Lower lobe of right lung (tissue), 2 donors: Measurements from ENCODE around the gene ITPKC. TPM values are rescaled to one million over a fixed set of nuclear protein-coding genes. Genes with fewer than 3 reads are reported as not detected.

Experiments
- ATAC-seq, 2 donors: fragments of 200-7000 bp; cut with Tn5 transposase; one replicate each; pipeline ENCODE4 v1.9.1; 2020 to 2022; ENCODE audit warnings: mild to moderate bottlenecking in 2 of 2, moderate library complexity in 2 of 2
- DNase-seq: peaks from one replicate; pipeline ENCODE4 v3.0.0-alpha.2; 2020
- H3K27ac ChIP-seq: fragments of 200-600 bp; one replicate; pipeline ENCODE4 v1.8.0; 2022
- H3K27me3 ChIP-seq: fragments of 200-600 bp; one replicate; pipeline ENCODE4 v1.8.0; 2022; ENCODE audit warnings: low read depth
- H3K36me3 ChIP-seq: fragments of 200-600 bp; one replicate; pipeline ENCODE4 v1.8.0; 2022; ENCODE audit warnings: mild to moderate bottlenecking
- H3K4me1 ChIP-seq: fragments of 200-600 bp; one replicate; pipeline ENCODE4 v1.8.0; 2022
- H3K4me3 ChIP-seq: fragments of 200-600 bp; one replicate; pipeline ENCODE4 v1.8.0; 2022; ENCODE audit warnings: mild to moderate bottlenecking
- H3K9me3 ChIP-seq: fragments of 200-600 bp; one replicate; pipeline ENCODE4 v1.8.0; 2022
- intact Hi-C: fragments of 100-400 bp; cut with DNase I; formaldehyde crosslinking; loops from one replicate; pipeline ENCODE4 v1.11.0; 2022
- total RNA-seq: library from RNA; stranded (reverse); fragmentation: NEBNext Ultra II Directional; extraction: Animal tissue kit (Norgen Biotek cat#: 25700); gene quantifications from one replicate; pipeline ENCODE4 v1.2.1, GENCODE V29; 2021
- TF ChIP-seq, protein P1 (sequence below): fragments of 200-600 bp; IDR thresholded peaks from one replicate; pipeline ENCODE4 v1.8.0; 2022; ENCODE audit warnings: antibody characterized with exemption, mild to moderate bottlenecking
- donor health status: DM: no; HTN: yes; CAD: no; lungs with severe emphysema.

Gene ITPKC
- total RNA-seq, 1 donor from 2014 or later, result 34.9 TPM

GRCh38 chr19:40775632-40776022 lies 58.7 kb downstream of the ITPKC start:
- no peak overlapping the region for H3K4me3 ChIP-seq
- TF ChIP-seq, protein P1, sequence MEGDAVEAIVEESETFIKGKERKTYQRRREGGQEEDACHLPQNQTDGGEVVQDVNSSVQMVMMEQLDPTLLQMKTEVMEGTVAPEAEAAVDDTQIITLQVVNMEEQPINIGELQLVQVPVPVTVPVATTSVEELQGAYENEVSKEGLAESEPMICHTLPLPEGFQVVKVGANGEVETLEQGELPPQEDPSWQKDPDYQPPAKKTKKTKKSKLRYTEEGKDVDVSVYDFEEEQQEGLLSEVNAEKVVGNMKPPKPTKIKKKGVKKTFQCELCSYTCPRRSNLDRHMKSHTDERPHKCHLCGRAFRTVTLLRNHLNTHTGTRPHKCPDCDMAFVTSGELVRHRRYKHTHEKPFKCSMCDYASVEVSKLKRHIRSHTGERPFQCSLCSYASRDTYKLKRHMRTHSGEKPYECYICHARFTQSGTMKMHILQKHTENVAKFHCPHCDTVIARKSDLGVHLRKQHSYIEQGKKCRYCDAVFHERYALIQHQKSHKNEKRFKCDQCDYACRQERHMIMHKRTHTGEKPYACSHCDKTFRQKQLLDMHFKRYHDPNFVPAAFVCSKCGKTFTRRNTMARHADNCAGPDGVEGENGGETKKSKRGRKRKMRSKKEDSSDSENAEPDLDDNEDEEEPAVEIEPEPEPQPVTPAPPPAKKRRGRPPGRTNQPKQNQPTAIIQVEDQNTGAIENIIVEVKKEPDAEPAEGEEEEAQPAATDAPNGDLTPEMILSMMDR, result no peak
- no peaks in the 10 kb centered on the region for H3K9me3 ChIP-seq
- intact Hi-C loops, result no loop called here
- no peak for ATAC-seq
- H3K4me1 ChIP-seq, result peaks cover 22% of the 10 kb centered on the region
- no peak overlapping the region for H3K27ac ChIP-seq
- no peak for DNase-seq
- peaks cover 3% of the 10 kb centered on the region for H3K36me3 ChIP-seq
- no peaks in the 10 kb centered on the region for H3K27me3 ChIP-seq

GRCh38 chr19:40776364-40776763 lies 59.5 kb downstream of the ITPKC start:
- Histone ChIP-seq H3K27ac (peak overlapping the region; percentile 96), H3K4me3 (no peak overlapping the region), H3K4me1 (peaks cover 22% of the 10 kb centered on the region), H3K9me3 (no peaks in the 10 kb centered on the region), H3K36me3 (peaks cover 3% of the 10 kb centered on the region), H3K27me3 (no peaks in the 10 kb centered on the region)
- DNase-seq, result no peak
- intact Hi-C loops, result no loop called here
- TF ChIP-seq, protein P1, result no peak
- no peak for ATAC-seq

- H3K27ac ChIP-seq, result peak overlapping the region; percentile 96
- H3K4me3 ChIP-seq, result peak overlapping the region; percentile 60
- H3K9me3 ChIP-seq, result no peaks in the 10 kb centered on the region
- intact Hi-C loops, result no loop called here
- peaks cover 4% of the 10 kb centered on the region for H3K36me3 ChIP-seq
- TF ChIP-seq, protein P1, result no peak
- peak; percentile 85 to 90 for ATAC-seq
- DNase-seq, result peak; percentile 91
- peaks cover 22% of the 10 kb centered on the region for H3K4me1 ChIP-seq
- H3K27me3 ChIP-seq, result no peaks in the 10 kb centered on the region
These were observed 60.2 kb downstream of the ITPKC start for GRCh38 chr19:40776932-40777644.

DNA sequence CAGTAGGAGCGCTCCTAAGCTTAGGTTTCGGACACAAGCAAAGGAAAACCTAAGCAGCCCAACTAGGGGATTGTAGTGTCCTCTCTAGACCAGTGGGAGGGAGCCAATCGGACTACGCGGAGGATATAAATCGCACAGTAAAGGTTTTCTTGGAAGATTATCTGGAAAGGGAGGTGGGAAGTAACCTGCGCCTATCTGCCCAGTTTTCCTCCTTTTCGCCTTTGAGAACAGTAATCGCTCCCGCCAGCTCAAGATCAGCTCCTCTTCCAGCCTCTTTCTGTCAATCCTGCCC lies 60.7 kb downstream of the ITPKC start:
- Histone ChIP-seq H3K9me3 (no peaks in the 10 kb centered on the region), H3K4me1 (peaks cover 22% of the 10 kb centered on the region), H3K27me3 (no peaks in the 10 kb centered on the region), H3K4me3 (peak overlapping the region; percentile 60), H3K36me3 (peaks cover 5% of the 10 kb centered on the region), H3K27ac (peak overlapping the region; percentile 96)
- DNase-seq, result no peak
- no peak for ATAC-seq
- intact Hi-C loops, result no loop called here
- TF ChIP-seq, protein P1, result no peak

- Histone ChIP-seq H3K4me3 (peak within 1 kb of the TSS; percentile 60), H3K9me3 (no peaks in the 10 kb centered on the region), H3K4me1 (peaks cover 22% of the 10 kb centered on the region), H3K27me3 (no peaks in the 10 kb centered on the region), H3K27ac (peak within 1 kb of the TSS; percentile 96), H3K36me3 (peaks cover 5% of the 10 kb centered on the region)
- TF ChIP-seq, protein P1, result no peak
- intact Hi-C loops, result no loop called here
- peak; percentile 97 for ATAC-seq
- peak; percentile 100 for DNase-seq
These were observed 61.2 kb downstream of the ITPKC start, which contains the start of gene RAB4B for GRCh38 chr19:40777937-40778705. RAB4B (plus strand) TSS chr19:40778247; CDS start chr19:40778376, 129 bp downstream.
